Astrocyte (in vitro differentiated cells and primary cell): ENCODE results near the gene PPWD1. TPM values are rescaled to one million over a fixed set of nuclear protein-coding genes. Genes with fewer than 3 reads are reported as not detected.

Source experiments
- DNase-seq: peaks from one replicate; pipeline ENCODE4 v3.0.0-alpha.2; 2010; ENCODE audit warnings: low read depth
- FAIRE-seq: peaks from 2 replicates; lab custom pipeline; 2011; peaks lifted over from hg19 to GRCh38; lab: Jason Lieb, UNC
- H2AFZ ChIP-seq: 2 replicates; pipeline ENCODE4 v1.6.0; 2012; ENCODE audit warnings: low read depth, low read length, inconsistent platforms
- H3K27ac ChIP-seq: 2 replicates; pipeline ENCODE4 v1.5.1; 2011; ENCODE audit warnings: low read depth, low read length, inconsistent platforms
- H3K27me3 ChIP-seq: 2 replicates; pipeline ENCODE4 v1.6.0; 2011; ENCODE audit warnings: low read length, inconsistent platforms; ENCODE audit not compliant: insufficient read depth
- H3K36me3 ChIP-seq: 2 replicates; pipeline ENCODE4 v1.5.1; 2011; ENCODE audit warnings: low read length, inconsistent platforms; ENCODE audit not compliant: insufficient read depth
- H3K4me1 ChIP-seq: 2 replicates; pipeline ENCODE4 v1.5.1; 2011; ENCODE audit warnings: low read length, inconsistent platforms; ENCODE audit not compliant: insufficient read depth
- H3K4me2 ChIP-seq: 2 replicates; pipeline ENCODE4 v1.6.0; 2012; ENCODE audit warnings: low read length, inconsistent platforms
- H3K4me3 ChIP-seq: 2 replicates; pipeline ENCODE4 v1.5.1; 2011; ENCODE audit warnings: low read depth, mild to moderate bottlenecking, low read length, inconsistent platforms; ENCODE audit not compliant: insufficient read depth
- H3K79me2 ChIP-seq: 2 replicates; pipeline ENCODE4 v1.6.0; 2012; ENCODE audit warnings: mild to moderate bottlenecking, low read length, inconsistent platforms; ENCODE audit not compliant: insufficient read depth
- H3K9ac ChIP-seq: 2 replicates; pipeline ENCODE4 v1.6.0; 2012; ENCODE audit warnings: mild to moderate bottlenecking, low read length, inconsistent platforms
- H3K9me3 ChIP-seq: 2 replicates; pipeline ENCODE4 v1.5.1; 2012; ENCODE audit warnings: low read depth, mild to moderate bottlenecking, low read length, inconsistent platforms; ENCODE audit not compliant: insufficient read depth
- H4K20me1 ChIP-seq: 2 replicates; pipeline ENCODE4 v1.6.0; 2012; ENCODE audit warnings: low read length, inconsistent platforms; ENCODE audit not compliant: insufficient read depth
- H3K27ac Mint-ChIP-seq: one replicate; pipeline ENCODE4 v1.8.0; 2021; ENCODE audit warnings: mild to moderate bottlenecking, mixed read lengths; ENCODE audit not compliant: unreplicated experiment
- H3K27me3 Mint-ChIP-seq: one replicate; pipeline ENCODE4 v1.8.0; 2021; ENCODE audit warnings: low read depth, mixed read lengths; ENCODE audit not compliant: unreplicated experiment
- H3K36me3 Mint-ChIP-seq: one replicate; pipeline ENCODE4 v1.8.0; 2021; ENCODE audit warnings: low read depth, mixed read lengths; ENCODE audit not compliant: unreplicated experiment
- H3K4me1 Mint-ChIP-seq: one replicate; pipeline ENCODE4 v1.8.0; 2021; ENCODE audit warnings: low read depth, mixed read lengths; ENCODE audit not compliant: unreplicated experiment
- H3K4me3 Mint-ChIP-seq: one replicate; pipeline ENCODE4 v1.8.0; 2021; ENCODE audit warnings: mild to moderate bottlenecking, moderate library complexity, mixed read lengths; ENCODE audit not compliant: unreplicated experiment
- H3K9me3 Mint-ChIP-seq: one replicate; pipeline ENCODE4 v1.8.0; 2021; ENCODE audit warnings: mild to moderate bottlenecking, mixed read lengths; ENCODE audit not compliant: unreplicated experiment
- CTCF ChIP-seq: IDR thresholded peaks from 2 replicates; pipeline ENCODE4 v1.5.1; 2011; ENCODE audit warnings: low read depth, mild to moderate bottlenecking, inconsistent platforms, low read length, moderate library complexity; ENCODE audit not compliant: insufficient read depth
- EZH2 ChIP-seq: IDR thresholded peaks from 2 replicates; pipeline ENCODE4 v1.6.1; 2012; ENCODE audit warnings: mild to moderate bottlenecking, low read length, inconsistent platforms; ENCODE audit not compliant: insufficient read depth
- total RNA-seq: library from RNA; stranded (reverse); gene quantifications from 2 replicates; pipeline ENCODE4 v1.2.1, GENCODE V29; 2021

The PPWD1 gene
- total RNA-seq, 1 donor from 2014 or later, result 20.4 TPM

GRCh38 chr5:65570598-65571226 lies 7.6 kb downstream of the PPWD1 start:
- FAIRE-seq, result no peak
- Mint-ChIP-seq H3K27me3 (no peaks in the 10 kb centered on the region), H3K4me1 (peaks cover 8% of the 10 kb centered on the region), H3K4me3 (no peak overlapping the region), H3K27ac (no peak overlapping the region), H3K9me3 (no peaks in the 10 kb centered on the region), H3K36me3 (no peaks in the 10 kb centered on the region)
- Histone ChIP-seq H3K36me3 (peaks cover 18% of the 10 kb centered on the region), H3K27ac (no peak overlapping the region), H3K4me3 (no peak overlapping the region), H3K27me3 (no peaks in the 10 kb centered on the region), H3K79me2 (peaks cover 33% of the 10 kb centered on the region), H2AFZ (no peak overlapping the region), H3K9me3 (no peaks in the 10 kb centered on the region), H3K4me2 (no peak overlapping the region), H4K20me1 (no peaks in the 10 kb centered on the region), H3K4me1 (no peaks in the 10 kb centered on the region), H3K9ac (no peak overlapping the region)
- no peak for DNase-seq
- no peak for TF ChIP-seq EZH2
- no peak for TF ChIP-seq CTCF

GRCh38 chr5:65577141-65577540 lies 14.0 kb downstream of the PPWD1 start:
- DNase-seq, result peak; percentile 54
- H3K27ac Mint-ChIP-seq, result no peak overlapping the region

More at GRCh38 chr5:65577141-65577540, 14.0 kb downstream of the PPWD1 start:
- H3K9ac ChIP-seq, result no peak overlapping the region
- H3K79me2 ChIP-seq, result peaks cover 13% of the 10 kb centered on the region
- H3K9me3 ChIP-seq, result no peaks in the 10 kb centered on the region
- no peak overlapping the region for H3K4me3 Mint-ChIP-seq
- H3K36me3 ChIP-seq, result peaks cover 17% of the 10 kb centered on the region
- TF ChIP-seq CTCF, result no peak
- TF ChIP-seq EZH2, result no peak
- no peaks in the 10 kb centered on the region for H3K9me3 Mint-ChIP-seq
- H3K4me1 Mint-ChIP-seq, result peaks cover 6% of the 10 kb centered on the region
- no peak overlapping the region for H3K4me2 ChIP-seq
- H3K4me3 ChIP-seq, result no peak overlapping the region
- FAIRE-seq, result peak; percentile 80
- no peaks in the 10 kb centered on the region for H3K27me3 Mint-ChIP-seq
- no peaks in the 10 kb centered on the region for H3K4me1 ChIP-seq
- no peaks in the 10 kb centered on the region for H3K27me3 ChIP-seq
- H3K27ac ChIP-seq, result no peak overlapping the region
- H2AFZ ChIP-seq, result no peak overlapping the region
- H3K36me3 Mint-ChIP-seq, result peaks cover 5% of the 10 kb centered on the region
- no peaks in the 10 kb centered on the region for H4K20me1 ChIP-seq
